ENCODE results near the gene NOTCH1.
A peak's percentile ranks its signal among the peaks of the same experiment; 100 is the strongest.

DNA sequence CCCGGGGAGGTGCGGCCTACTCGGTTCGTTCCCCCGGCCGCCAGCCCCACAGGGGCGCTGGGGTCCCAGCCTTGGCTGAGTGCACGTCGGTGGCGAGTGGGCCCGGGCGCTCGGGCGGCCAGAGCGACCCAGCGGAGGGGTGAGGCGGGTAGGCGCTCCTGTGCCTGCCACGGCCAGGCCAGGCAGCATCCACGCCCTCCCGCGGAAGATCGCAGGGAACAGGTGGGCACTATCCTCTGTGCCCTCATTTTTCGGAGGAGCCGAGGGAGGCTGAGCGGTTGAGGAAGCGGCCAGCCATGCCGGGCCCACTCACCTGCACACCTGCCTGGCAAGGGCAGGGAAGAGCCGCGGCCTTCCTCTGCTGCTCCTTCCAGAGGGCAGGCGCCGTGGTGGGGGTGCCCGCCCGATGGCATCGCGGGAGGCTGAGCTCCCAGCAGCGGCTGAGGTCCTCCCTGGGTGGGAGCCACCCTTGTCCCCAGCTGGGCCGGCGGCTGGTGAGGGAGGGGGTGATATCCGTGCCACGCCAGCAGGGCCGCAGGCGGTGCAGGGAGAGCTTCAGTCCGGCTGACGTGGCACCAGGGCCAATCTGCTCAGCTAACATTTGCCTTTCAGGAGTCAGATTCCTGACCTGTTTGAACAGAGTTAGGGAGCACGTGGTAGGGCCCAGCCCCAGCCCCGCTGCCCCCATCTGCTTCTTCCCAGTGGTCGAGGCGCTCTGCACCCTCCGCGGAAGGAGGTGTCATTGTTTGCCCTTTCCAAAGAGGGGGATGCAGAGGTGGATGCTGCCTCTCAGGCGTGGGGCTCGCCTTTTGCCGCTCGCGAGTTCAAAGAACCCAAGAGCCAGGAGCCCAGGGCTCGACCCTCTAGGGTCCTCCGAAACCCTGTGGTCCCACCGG, 61.4 kb downstream of the NOTCH1 start:
- TF ChIP-seq, protein P1, sequence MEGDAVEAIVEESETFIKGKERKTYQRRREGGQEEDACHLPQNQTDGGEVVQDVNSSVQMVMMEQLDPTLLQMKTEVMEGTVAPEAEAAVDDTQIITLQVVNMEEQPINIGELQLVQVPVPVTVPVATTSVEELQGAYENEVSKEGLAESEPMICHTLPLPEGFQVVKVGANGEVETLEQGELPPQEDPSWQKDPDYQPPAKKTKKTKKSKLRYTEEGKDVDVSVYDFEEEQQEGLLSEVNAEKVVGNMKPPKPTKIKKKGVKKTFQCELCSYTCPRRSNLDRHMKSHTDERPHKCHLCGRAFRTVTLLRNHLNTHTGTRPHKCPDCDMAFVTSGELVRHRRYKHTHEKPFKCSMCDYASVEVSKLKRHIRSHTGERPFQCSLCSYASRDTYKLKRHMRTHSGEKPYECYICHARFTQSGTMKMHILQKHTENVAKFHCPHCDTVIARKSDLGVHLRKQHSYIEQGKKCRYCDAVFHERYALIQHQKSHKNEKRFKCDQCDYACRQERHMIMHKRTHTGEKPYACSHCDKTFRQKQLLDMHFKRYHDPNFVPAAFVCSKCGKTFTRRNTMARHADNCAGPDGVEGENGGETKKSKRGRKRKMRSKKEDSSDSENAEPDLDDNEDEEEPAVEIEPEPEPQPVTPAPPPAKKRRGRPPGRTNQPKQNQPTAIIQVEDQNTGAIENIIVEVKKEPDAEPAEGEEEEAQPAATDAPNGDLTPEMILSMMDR (IDR thresholded peaks at IDR 0.05), result no peak
- TF ChIP-seq, protein P2, sequence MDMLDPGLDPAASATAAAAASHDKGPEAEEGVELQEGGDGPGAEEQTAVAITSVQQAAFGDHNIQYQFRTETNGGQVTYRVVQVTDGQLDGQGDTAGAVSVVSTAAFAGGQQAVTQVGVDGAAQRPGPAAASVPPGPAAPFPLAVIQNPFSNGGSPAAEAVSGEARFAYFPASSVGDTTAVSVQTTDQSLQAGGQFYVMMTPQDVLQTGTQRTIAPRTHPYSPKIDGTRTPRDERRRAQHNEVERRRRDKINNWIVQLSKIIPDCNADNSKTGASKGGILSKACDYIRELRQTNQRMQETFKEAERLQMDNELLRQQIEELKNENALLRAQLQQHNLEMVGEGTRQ (IDR thresholded peaks at IDR 0.05), result peak; percentile 16; the same call in 1 of the 2 replicates
- TF ChIP-seq JUNB (IDR thresholded peaks at IDR 0.05) (no peak), POLR2A (IDR thresholded peaks at IDR 0.05; ENCODE audit: low read length) (no peak), NPAS2 (CRISPR knock-in tag; IDR thresholded peaks at IDR 0.05; ENCODE audit: borderline replicate concordance) (no peak), CBX2 (IDR thresholded peaks at IDR 0.05; ENCODE audit: borderline replicate concordance, low read depth) (no peak)
- TF ChIP-seq, protein P3, sequence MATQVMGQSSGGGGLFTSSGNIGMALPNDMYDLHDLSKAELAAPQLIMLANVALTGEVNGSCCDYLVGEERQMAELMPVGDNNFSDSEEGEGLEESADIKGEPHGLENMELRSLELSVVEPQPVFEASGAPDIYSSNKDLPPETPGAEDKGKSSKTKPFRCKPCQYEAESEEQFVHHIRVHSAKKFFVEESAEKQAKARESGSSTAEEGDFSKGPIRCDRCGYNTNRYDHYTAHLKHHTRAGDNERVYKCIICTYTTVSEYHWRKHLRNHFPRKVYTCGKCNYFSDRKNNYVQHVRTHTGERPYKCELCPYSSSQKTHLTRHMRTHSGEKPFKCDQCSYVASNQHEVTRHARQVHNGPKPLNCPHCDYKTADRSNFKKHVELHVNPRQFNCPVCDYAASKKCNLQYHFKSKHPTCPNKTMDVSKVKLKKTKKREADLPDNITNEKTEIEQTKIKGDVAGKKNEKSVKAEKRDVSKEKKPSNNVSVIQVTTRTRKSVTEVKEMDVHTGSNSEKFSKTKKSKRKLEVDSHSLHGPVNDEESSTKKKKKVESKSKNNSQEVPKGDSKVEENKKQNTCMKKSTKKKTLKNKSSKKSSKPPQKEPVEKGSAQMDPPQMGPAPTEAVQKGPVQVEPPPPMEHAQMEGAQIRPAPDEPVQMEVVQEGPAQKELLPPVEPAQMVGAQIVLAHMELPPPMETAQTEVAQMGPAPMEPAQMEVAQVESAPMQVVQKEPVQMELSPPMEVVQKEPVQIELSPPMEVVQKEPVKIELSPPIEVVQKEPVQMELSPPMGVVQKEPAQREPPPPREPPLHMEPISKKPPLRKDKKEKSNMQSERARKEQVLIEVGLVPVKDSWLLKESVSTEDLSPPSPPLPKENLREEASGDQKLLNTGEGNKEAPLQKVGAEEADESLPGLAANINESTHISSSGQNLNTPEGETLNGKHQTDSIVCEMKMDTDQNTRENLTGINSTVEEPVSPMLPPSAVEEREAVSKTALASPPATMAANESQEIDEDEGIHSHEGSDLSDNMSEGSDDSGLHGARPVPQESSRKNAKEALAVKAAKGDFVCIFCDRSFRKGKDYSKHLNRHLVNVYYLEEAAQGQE (IDR thresholded peaks at IDR 0.05), result no peak
